AG10803 (cell line): ENCODE data around the gene RFX4.

Source experiments
- DNase-seq: peaks from one replicate; pipeline ENCODE4 v3.0.0; 2010; ENCODE audit warnings: low read depth
- H3K4me3 ChIP-seq: 2 replicates; pipeline ENCODE4 v1.5.1; 2011; ENCODE audit warnings: mild to moderate bottlenecking, low read length, control low read depth
- TF ChIP-seq, protein P1 (sequence below): conservative IDR thresholded peaks from 2 replicates; pipeline ENCODE4 v1.5.1; 2011; ENCODE audit warnings: mild to moderate bottlenecking, low read length, control low read depth, inconsistent platforms

Gene RFX4

GRCh38 chr12:106774808-106775524 lies 192.2 kb downstream of the RFX4 start:
- H3K4me3 ChIP-seq = peak overlapping the region; percentile 93
- DNase-seq = no peak
- TF ChIP-seq, protein P1, sequence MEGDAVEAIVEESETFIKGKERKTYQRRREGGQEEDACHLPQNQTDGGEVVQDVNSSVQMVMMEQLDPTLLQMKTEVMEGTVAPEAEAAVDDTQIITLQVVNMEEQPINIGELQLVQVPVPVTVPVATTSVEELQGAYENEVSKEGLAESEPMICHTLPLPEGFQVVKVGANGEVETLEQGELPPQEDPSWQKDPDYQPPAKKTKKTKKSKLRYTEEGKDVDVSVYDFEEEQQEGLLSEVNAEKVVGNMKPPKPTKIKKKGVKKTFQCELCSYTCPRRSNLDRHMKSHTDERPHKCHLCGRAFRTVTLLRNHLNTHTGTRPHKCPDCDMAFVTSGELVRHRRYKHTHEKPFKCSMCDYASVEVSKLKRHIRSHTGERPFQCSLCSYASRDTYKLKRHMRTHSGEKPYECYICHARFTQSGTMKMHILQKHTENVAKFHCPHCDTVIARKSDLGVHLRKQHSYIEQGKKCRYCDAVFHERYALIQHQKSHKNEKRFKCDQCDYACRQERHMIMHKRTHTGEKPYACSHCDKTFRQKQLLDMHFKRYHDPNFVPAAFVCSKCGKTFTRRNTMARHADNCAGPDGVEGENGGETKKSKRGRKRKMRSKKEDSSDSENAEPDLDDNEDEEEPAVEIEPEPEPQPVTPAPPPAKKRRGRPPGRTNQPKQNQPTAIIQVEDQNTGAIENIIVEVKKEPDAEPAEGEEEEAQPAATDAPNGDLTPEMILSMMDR = no peak

GRCh38 chr12:106776897-106777296 lies 194.1 kb downstream of the RFX4 start:
- no peak for DNase-seq
- TF ChIP-seq, protein P1 = no peak
- H3K4me3 ChIP-seq = no peak overlapping the region

- no peak overlapping the region for H3K4me3 ChIP-seq
- DNase-seq = no peak
- TF ChIP-seq, protein P1 = no peak
These were observed 197.3 kb downstream of the RFX4 start for GRCh38 chr12:106780010-106780631.

- no peak overlapping the region for H3K4me3 ChIP-seq
- TF ChIP-seq, protein P1 = no peak
- DNase-seq = no peak
These were observed 199.8 kb downstream of the RFX4 start for GRCh38 chr12:106782619-106783018.

- DNase-seq = no peak
- TF ChIP-seq, protein P1 = no peak
- no peak overlapping the region for H3K4me3 ChIP-seq
These were observed 200.7 kb downstream of the RFX4 start for GRCh38 chr12:106783515-106783914.

DNA sequence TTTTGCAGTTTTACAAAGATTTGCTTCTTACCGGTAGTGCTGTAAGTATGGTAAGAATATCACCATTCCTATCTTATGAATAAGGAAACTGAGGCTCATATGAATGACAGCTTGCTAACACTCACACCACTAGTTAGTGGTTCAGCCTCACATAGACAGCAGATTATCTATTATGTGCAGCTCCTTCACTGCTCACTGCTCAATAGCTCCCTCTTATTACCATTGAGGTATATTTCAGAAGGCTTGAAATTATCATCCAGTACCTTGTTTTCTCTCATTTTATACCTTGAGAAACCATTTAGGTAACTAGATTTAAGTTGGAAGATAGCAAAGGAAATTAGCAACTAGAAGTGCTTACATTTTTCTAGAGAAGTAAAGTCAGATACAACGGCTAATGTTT lies 207.2 kb downstream of the RFX4 start:
- DNase-seq = no peak
- TF ChIP-seq, protein P1 = no peak
- H3K4me3 ChIP-seq = no peak overlapping the region

DNA sequence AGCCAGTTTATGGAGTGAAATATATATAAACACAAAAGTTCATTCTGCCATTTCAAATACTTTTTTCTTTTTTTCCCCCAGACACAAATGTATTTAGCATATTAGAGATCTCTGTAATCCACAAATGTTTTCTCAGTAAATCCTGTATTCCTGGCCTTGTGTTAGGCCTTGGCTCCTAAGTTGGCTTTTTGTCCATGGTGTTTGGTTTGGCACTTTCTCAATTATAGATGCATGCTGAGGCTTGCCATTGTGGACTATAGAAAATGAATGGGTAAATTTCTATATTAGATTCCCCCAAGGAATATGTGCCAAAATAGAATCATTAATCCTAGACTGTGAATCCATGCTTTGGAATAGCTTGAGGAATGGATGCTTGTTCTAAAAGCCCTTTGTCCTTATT lies 208.7 kb downstream of the RFX4 start:
- H3K4me3 ChIP-seq = no peak overlapping the region
- TF ChIP-seq, protein P1 = no peak
- DNase-seq = no peak
